SU-DHL-6 (cell line): Measurements from ENCODE around the gene PRDM7.
"Not testable (repeated sequence)": the region's sequence is repeated elsewhere in the genome, so short reads cannot be mapped to it uniquely, and the experiment has no call there.

Source experiments
- H2AFZ ChIP-seq: fragments of 200-600 bp; sonication (generic); 2 replicates; pipeline ENCODE4 v1.6.1; 2014; ENCODE audit warnings: low read depth, mild to moderate bottlenecking, moderate library complexity, mixed read lengths, antibody characterized with exemption, low read length; ENCODE audit not compliant: severe bottlenecking
- H3F3A ChIP-seq: fragments of 200-600 bp; shearing (Covaris generic); 2 replicates; pipeline ENCODE4 v1.6.0; 2016; ENCODE audit warnings: antibody characterized with exemption, mild to moderate bottlenecking; ENCODE audit not compliant: insufficient read depth
- H3K27ac ChIP-seq: fragments of 200-600 bp; sonication (generic); 2 replicates; pipeline ENCODE4 v1.5.1; 2016; ENCODE audit warnings: low read depth, mild to moderate bottlenecking, low read length, moderate library complexity, mixed read lengths
- H3K27me3 ChIP-seq: fragments of 200-600 bp; sonication (generic), shearing (Covaris generic); 2 replicates; pipeline ENCODE4 v1.6.0; 2014; ENCODE audit warnings: mild to moderate bottlenecking, low read length
- H3K36me3 ChIP-seq: fragments of 200-600 bp; sonication (generic); 2 replicates; pipeline ENCODE4 v1.6.1; 2014; ENCODE audit warnings: mild to moderate bottlenecking, low read length, mixed read lengths
- H3K4me2 ChIP-seq: fragments of 300-600, 200-600 bp; shearing (Covaris generic), sonication (generic); 2 replicates; pipeline ENCODE4 v1.6.0; 2014; ENCODE audit warnings: low read length, low read depth, mild to moderate bottlenecking; ENCODE audit not compliant: poor library complexity, severe bottlenecking
- H3K4me3 ChIP-seq: fragments of 200-600 bp; sonication (generic); 2 replicates; pipeline ENCODE4 v1.5.1; 2014; ENCODE audit warnings: antibody characterized with exemption, low read length, mild to moderate bottlenecking, mixed read lengths; ENCODE audit not compliant: insufficient read depth, poor library complexity, severe bottlenecking
- H3K79me2 ChIP-seq: fragments of 200-600 bp; sonication (generic); 2 replicates; pipeline ENCODE4 v1.6.1; 2014; ENCODE audit warnings: mild to moderate bottlenecking, low read length, moderate library complexity; ENCODE audit not compliant: insufficient read depth
- H3K9ac ChIP-seq: fragments of 200-600 bp; sonication (generic); 2 replicates; pipeline ENCODE4 v1.7.0; 2014; ENCODE audit warnings: mild to moderate bottlenecking, low read length
- H3K9me2 ChIP-seq: fragments of 200-600 bp; sonication (generic); replicated peaks from 2 replicates; pipeline ENCODE4 v1.6.1; 2014; ENCODE audit warnings: low read length; ENCODE audit not compliant: insufficient read depth
- H3K9me3 ChIP-seq: fragments of 200-600 bp; sonication (generic); 2 replicates; pipeline ENCODE4 v1.6.1; 2014; ENCODE audit warnings: low read length, mixed read lengths; ENCODE audit not compliant: insufficient read depth
- H4K20me1 ChIP-seq: fragments of 200-600 bp; sonication (generic); 2 replicates; pipeline ENCODE4 v1.6.1; 2014; ENCODE audit warnings: low read depth, mild to moderate bottlenecking, antibody characterized with exemption, low read length, moderate library complexity, mixed read lengths

PRDM7 gene

DNA sequence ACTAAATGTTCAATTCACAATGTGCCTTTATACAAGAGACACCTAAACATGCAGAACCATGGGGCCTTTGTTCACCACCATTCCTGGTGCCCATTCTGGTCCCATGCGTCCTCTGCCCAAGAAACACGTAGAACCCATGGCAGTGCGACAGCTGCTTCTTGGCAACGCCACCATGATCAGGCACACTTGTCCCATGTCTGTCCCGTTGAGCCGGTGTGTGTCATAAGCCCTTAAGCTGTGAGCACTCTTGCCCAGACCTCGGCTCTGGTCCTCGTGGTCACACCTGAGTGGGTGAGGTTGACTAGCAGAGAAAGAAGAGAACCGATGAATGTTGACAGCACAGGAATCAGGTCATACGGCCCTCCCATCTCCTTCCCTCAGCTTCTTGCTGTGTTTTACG lies 24.2 kb upstream of the PRDM7 start:
- H2AFZ ChIP-seq, H3K4me3 ChIP-seq, H3K79me2 ChIP-seq, H3K9ac ChIP-seq, H3K9me2 ChIP-seq, H3K9me3 ChIP-seq, H4K20me1 ChIP-seq, H3K27me3 ChIP-seq, H3F3A ChIP-seq, H3K36me3 ChIP-seq, H3K27ac ChIP-seq, H3K4me2 ChIP-seq: not testable (repeated sequence)

DNA sequence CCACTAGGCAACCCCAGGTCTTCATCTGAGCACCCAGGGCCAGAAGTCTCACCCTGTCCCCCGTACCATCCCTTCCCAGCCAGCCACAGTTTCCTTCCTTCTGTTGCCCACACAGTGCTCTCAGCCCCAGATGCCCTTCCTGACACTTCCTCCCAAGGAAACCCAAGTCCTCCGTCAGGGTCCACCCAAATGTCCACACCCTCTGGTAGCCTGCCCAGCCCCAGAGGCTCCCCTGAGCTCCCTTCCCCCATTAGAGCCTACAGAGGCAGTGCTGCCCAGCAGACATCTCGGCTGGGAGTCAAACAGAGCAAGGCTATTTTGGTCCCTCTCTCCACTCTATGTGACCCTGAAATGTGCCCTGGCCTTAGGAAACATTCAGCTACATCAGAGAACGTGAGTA lies 23.7 kb upstream of the PRDM7 start:
- not testable (repeated sequence) for H3K9me2 ChIP-seq, H3K27ac ChIP-seq, H3K79me2 ChIP-seq, H3K36me3 ChIP-seq, H2AFZ ChIP-seq, H3K4me2 ChIP-seq, H4K20me1 ChIP-seq, H3K9ac ChIP-seq, H3K27me3 ChIP-seq, H3F3A ChIP-seq, H3K9me3 ChIP-seq, H3K4me3 ChIP-seq

DNA sequence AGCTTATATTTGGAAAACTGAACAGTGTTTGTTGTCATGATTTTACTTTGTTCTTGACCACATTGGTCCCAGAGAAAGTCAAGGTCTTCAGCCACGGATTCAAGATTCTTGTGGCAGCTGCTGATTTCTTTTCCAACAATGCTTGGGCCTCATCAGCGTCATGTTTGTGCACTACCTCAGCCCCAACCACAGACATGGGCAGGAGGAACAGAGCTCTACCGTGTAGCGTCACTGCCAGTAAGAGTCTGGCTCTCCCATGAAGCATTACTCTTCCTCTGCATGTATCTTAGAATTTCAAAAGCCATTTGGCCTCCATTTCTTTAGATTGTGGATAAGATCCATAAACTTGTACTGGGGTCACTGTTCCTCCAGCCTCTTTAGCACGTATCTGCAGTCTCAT lies 23.1 kb upstream of the PRDM7 start:
- H4K20me1 ChIP-seq, H3K9me2 ChIP-seq, H3K36me3 ChIP-seq, H3K4me2 ChIP-seq, H3K27ac ChIP-seq, H3K9me3 ChIP-seq, H3K4me3 ChIP-seq, H3K79me2 ChIP-seq, H3F3A ChIP-seq, H3K9ac ChIP-seq, H2AFZ ChIP-seq, H3K27me3 ChIP-seq: not testable (repeated sequence)

DNA sequence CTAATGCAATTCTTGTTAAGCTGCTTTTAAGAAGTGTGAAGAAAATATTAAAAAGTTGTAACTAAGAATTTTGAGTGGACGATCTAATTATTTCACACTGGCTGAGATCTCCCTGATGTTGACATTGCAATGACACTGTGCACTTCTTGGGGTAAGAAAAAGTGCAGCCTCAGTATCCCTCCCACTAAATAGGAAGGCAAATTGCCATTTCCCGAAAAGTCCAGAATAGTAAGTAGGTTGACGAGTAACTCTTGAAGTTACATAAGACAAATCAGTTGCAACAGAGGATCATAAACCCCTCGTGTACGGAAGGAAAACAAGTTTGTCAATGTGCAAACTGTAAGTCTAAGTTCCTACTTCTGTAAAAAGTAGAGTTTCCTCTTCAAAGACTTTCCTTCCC lies 21.8 kb upstream of the PRDM7 start:
- H3K9me3 ChIP-seq, H3K4me2 ChIP-seq, H3K27ac ChIP-seq, H2AFZ ChIP-seq, H3K4me3 ChIP-seq, H3K79me2 ChIP-seq, H3K27me3 ChIP-seq, H3K9ac ChIP-seq, H3K36me3 ChIP-seq, H4K20me1 ChIP-seq, H3K9me2 ChIP-seq, H3F3A ChIP-seq: not testable (repeated sequence)

DNA sequence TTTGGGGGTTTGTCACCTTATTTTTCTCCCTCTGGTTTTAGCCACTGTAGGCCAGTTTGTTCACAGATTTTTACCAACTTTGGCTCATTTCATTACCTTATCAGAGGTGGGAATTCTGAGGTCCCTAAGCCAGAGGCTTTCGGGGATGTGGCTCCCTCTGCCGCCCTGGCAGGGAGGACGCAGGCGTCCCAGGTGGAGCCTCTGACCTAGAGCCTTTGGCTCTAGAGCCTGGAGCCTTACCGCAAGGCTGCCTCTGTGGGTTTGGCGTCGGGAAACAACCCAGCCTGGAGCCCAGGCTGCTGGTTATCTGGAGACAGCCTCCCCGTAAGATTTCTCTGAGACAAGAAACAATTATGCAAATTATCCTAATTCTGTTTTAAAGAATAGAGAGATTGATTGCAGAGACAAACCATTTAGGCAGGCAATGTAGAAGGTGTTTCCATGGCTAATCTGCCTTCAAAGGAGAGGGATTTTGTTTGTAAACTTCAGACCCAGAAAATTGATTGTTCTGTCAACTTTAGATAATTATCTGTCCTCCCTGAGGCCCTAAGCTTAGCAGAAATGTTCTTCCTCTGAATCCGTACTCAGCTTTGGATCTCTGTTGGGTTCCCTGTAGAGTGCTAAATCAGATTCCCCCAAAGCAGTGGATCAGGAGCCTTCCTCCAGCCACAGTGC lies 20.0 kb upstream of the PRDM7 start:
- not testable (repeated sequence) for H4K20me1 ChIP-seq, H3K27ac ChIP-seq, H3K79me2 ChIP-seq, H3K9ac ChIP-seq, H3K27me3 ChIP-seq, H3K36me3 ChIP-seq, H3F3A ChIP-seq, H3K9me3 ChIP-seq, H2AFZ ChIP-seq, H3K4me2 ChIP-seq, H3K9me2 ChIP-seq, H3K4me3 ChIP-seq

DNA sequence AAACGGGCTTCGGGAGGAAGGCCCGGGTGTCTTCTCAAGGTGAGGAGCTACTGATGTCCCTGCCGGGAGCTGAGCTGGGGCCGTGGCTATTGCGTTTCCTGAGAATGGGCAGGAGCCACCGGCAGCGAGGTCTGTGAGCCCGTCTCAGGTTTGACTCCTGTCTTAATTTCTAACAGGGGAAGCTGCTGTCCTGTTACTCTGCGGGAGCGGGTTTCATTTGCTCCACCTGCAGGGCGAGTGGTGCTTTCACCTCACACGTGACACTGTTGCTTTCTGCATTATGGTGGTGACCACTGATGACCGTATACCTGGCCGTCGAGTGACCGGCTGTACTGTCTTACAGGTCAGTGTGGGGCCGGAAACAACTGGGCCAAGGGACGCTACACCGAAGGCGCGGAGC lies 17.7 kb upstream of the PRDM7 start:
- H3K36me3 ChIP-seq, H3K4me3 ChIP-seq, H3K9me2 ChIP-seq, H3K27me3 ChIP-seq, H3F3A ChIP-seq, H4K20me1 ChIP-seq, H3K79me2 ChIP-seq, H3K27ac ChIP-seq, H3K9ac ChIP-seq, H2AFZ ChIP-seq, H3K9me3 ChIP-seq, H3K4me2 ChIP-seq: not testable (repeated sequence)

DNA sequence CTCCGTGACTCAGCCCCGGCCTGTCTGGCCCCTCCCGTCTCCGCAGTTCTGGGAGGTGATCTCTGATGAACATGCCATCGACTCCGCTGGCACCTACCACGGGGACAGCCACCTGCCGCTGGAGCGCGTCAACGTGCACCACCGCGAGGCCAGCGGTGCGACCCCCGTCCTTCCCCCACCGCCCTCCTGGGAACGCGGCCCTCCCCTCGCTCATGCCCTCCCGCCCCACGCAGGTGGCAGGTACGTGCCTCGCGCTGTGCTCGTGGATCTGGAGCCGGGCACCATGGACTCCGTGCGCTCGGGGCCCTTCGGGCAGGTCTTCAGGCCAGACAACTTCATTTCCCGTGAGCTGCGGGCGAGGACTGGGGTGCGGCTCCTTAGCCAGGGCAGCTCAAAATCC lies 17.2 kb upstream of the PRDM7 start:
- H3K9me2 ChIP-seq, H3K4me2 ChIP-seq, H3K79me2 ChIP-seq, H3K27me3 ChIP-seq, H2AFZ ChIP-seq, H3K9ac ChIP-seq, H3K27ac ChIP-seq, H4K20me1 ChIP-seq, H3K36me3 ChIP-seq, H3K4me3 ChIP-seq, H3F3A ChIP-seq, H3K9me3 ChIP-seq: not testable (repeated sequence)

DNA sequence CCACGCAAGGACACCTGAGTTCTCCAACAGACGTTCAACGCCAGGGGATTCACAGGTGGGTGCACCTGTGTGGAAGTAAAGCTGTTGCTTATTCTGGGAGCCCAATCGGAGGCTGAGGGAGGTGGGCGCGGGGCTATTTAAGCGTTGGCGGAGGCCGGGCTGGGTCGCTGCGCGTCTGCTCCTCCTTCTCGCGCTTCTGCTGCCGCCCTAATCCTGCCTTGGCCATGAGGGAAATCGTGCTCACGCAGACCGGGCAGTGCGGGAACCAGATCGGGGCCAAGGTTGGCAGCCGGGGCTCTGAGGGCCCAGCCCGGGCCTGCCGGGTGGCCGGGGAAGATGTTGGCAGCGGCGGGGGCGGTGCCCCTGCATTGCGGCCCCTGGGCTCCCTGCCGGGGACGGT lies 16.7 kb upstream of the PRDM7 start:
- not testable (repeated sequence) for H3K9me3 ChIP-seq, H2AFZ ChIP-seq, H4K20me1 ChIP-seq, H3K9ac ChIP-seq, H3K27ac ChIP-seq, H3K36me3 ChIP-seq, H3K27me3 ChIP-seq, H3F3A ChIP-seq, H3K79me2 ChIP-seq, H3K9me2 ChIP-seq, H3K4me2 ChIP-seq, H3K4me3 ChIP-seq
